SIG-M5 treated with dmso at 0.1 percent for 504 hours (cell line): ENCODE measurements around the gene YPEL2.
A peak's percentile ranks its signal among the peaks of the same experiment; 100 is the strongest.

Experiments
- DNase-seq: peaks from one replicate; lab custom pipeline; 2025; ENCODE audit not compliant: unreplicated experiment; lab: John Stamatoyannopoulos, UW

The YPEL2 gene

DNA sequence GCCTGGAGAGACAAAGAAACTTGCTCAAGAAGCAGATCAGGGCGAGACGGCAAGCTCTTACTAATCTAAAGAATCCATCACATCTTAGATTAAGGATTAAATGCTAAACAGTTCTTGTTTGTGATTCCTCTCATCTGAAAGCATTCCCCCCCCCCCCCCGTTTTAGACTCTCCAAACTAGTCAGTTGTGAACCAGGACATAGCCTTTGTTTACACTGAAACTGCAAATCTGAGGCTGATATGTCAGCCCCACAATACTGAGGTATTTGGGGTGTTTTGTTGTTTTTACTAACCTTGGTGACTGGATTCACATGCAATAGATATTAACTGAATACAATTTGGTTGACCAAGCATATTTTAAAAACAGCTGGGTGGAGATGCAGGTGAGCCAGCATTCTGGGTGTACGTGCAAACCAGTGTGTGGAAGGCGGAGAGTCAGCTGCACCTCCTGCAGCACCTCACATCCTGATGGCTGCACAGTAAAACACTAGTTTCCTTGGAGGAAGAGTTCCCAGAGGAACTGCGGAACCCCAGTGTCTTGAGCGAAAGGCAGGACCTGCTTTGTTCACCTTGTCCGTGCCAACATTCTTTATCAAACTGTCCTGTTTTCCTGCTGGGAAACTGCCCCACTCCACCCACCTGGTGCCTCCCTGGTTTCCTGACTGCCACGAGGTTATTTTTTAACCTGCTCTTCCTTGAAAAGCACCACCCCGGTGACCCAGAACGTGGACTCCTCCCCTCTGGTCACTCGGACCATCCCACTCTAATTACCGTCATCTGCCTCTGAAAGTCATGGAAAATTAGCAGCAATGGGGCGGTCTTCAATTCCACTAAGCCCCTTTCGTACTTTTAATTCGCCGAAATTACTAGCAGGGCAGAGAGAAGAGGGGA is 1.2 kb upstream of the YPEL2 start:
- DNase-seq, result no peak

DNA sequence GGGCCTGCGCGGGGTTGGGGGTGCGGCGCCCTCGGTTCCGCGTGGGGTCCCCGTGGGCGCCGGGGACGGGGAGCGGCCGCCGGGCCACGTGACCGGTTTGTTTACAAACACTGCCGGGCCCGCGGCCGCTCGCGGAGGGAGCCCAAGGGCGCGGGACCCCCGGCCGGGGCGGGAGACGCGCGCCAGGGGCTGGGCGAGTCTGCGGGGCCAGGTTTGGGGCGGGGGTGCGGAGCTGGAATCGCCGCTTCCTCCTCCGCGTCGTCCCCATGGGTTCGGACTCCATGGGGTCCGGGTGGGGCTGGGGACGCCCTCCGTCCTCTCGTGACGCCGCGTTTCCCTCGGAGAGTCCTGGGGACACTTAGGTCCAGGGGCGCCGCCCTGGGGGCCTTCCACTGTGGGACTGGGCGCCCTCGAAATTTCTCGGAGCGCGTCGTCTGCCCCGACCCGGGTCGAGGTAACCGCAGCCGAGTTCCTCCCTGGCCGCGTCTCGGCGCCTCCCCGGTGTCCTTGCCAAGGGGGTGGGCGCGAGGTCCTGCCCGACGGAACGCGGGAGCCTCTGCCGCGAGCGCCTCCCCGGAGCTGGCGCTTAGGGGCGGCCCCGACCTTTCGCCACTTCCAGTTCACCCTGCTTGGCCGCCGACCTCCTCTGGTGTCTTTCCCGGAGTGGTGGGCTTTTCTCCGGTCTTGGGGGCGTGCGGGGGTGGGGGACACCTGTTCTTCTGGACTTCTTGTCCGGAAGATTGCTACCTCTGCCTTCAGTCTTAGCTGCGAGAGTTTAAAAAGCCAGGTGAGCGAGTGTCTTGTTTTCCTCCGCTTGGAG is 684 bp downstream of the YPEL2 start:
- DNase-seq, result no peak

DNA sequence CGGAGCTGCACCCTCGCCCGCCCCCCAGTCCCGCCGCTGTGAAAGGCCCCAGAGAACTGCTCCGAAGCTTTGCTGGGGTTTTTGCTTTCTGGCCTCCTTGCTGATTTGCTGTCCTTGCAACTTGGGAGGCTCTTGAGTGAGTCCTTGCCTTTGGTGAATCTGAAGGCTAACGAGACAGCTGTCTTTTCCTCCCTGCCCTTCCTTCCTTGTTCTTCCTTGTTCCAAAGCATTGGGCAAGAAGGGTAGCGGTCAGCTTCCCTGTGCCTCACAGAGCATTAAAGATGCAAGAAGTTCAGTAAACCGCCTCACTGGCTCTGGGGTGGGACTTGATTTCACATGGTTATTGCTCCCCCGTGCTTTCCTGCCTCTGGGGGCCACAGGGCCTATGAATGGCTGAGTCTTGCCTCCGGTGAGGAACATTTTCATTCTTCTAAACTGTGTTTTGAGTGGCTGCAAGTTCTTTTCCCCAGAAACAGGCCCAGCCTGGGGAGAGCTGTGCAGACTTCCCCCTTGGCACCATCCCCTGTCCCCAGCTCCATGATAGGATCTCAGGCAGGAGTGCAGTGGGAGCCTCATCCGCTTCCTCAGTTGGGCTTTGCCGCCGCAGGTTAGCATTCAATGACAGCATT is 1.4 kb downstream of the YPEL2 start:
- DNase-seq, result peak; percentile 63

DNA sequence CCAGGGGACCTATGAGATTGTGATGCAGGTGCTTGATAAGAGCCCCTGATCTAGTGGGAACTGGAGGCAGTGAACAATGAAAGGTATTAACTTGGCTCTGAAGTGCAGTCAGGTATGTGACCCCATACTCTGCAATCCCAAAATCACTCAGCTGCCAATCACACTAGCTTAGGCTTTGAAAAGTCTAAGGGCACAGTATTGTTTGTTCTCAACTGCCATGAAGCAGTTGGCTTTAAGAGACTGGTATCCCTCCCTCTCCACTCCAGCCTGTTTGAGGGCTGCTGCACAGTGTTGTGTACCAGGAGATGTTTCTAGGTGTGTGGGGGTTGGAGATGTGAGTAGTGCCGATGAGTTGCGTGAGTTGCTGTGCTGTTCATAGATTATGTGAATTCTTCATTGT is 2.4 kb downstream of the YPEL2 start:
- DNase-seq, result no peak

DNA sequence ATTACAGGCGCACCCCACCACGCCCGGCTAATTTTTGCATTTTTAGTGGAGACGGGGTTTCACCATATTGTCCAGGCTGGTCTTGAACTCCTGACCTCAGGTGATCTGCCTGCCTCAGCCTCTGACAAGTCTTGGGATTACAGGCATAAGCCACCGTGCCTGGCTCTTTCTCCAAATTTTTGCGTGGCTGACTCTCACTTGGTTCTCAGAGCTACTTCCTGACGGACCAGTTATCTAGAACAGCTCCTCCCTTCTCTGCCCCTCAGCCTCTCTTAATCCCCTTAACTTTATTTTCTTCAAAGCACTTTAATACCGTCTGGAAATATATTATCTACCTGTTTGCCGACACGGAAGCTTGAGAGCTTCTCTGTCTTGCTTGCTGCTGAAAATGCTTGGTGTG is 4.2 kb downstream of the YPEL2 start:
- DNase-seq, result no peak

DNA sequence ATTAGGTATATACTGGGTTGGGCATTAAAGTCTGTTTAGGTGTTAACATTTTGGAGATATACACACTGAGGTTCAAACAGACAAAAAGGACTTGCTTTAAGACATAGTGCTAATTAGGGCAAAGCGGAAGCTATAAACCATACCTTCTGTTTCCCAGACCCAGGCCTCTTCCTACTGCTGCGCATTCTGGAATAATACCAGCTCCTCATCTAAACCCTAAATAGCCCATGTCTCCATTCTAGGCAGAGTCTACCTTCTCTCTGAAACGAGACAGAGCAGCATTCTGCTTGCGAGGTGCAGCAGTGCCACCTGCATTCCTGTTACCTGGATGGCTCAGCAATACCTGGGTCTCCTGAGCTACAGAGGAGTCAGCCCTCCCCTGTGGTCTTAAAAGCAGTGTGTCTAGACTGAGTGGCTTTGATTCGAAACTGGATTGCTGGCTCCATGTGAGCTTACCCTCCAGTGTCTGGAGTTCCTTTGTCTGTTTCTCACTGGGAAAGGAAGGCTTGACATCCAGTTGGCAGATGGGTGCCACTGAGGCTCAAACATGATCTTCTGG is 6.4 kb downstream of the YPEL2 start:
- no peak for DNase-seq

DNA sequence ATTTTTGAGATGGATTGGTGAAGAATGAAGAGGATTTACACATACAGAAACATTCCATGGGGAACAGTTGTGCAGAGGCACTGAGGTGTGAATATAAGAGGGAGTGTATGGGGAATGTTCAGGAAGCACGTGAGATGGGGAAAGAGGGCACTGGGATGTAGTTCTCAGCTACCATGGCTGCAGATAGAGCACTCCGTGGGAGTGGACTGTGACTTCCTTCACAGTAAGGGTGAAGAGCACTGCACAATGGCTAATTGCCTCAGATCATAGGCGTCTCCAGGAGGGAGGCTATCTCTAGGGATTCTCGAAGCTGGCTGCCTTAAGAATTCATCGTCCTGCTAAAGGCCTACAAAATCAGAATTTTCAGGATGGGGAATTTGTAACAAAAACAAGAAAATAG is 7.0 kb downstream of the YPEL2 start:
- DNase-seq, result no peak

DNA sequence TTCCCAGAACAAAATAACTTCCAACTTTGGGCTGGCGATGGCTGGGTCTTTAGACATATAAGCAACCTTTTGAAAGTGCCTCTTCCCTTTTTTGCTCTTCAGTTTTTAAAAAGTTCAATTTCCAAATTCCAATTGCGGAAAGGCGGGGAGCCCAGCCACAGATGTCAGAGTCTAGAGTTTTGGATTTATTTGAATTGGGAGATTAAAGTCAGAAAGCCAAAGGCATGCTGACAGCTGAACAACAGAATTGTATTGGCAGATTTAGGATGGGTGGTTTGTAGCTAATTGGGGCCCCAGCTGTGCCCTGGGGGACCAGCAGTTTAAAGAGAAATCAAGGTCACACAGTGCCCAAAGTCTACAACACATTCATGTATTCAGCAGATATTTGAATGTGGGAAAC is 10.5 kb downstream of the YPEL2 start:
- DNase-seq, result no peak

DNA sequence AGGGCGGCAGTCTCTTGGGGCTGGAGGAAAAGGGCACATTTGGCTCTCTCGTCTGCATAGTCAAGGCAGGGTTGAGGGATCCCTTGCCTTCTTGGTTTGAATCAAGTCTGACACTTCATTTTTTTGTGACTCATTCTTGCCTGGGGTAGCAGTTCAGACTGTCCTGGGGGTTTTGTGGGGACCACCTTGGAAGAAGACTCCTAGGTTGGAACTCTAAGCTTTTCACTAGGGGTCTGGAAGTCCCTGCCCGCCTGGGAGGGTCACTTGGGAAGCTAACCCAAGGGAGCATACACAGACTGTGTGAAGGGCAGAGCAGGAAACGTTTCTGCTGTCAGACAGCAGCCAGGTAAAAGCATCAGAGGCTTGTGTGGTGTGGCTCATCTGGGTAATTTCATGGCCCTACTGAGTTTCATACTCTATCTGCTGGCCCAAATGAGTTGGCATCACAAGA is 11.3 kb downstream of the YPEL2 start:
- DNase-seq, result no peak

DNA sequence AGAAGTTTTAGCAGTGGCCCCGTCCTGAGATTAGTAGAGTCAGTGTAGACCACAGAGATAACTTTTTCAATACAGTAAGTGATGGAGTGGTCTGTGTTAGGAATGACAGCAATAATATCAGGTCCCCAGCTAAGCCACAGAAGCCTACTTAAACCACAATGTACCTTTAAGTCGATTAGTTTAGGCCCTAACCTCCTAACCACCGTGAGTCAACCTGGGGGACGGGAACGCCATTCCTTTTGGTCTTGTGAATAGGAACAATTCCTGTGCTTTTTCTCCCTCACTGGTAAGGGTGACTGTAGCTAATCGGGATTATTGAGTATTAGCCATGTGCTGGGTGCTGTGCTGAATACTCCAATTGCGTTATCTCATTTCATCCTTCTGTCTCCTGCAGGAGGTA is 14.0 kb downstream of the YPEL2 start:
- DNase-seq, result no peak

DNA sequence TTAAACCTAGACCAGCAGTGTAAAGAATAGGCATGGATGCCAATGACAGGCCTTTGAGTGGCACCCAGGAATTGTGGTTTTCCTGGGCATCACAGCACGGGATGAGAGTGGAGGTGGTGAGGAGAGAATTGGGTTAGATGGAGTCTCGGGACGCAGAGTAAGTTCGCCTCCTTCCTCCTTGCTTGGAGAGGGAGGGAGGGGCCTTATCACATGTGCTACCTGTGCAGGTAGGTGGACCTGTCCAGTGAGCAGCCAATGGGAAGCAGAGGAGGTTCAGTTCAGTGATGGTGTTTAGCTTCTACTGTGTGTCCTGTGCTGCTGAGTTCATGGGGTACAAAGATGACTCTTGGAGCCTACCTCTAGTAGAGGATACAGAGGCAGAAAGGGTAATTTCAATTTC is 14.9 kb downstream of the YPEL2 start:
- no peak for DNase-seq

DNA sequence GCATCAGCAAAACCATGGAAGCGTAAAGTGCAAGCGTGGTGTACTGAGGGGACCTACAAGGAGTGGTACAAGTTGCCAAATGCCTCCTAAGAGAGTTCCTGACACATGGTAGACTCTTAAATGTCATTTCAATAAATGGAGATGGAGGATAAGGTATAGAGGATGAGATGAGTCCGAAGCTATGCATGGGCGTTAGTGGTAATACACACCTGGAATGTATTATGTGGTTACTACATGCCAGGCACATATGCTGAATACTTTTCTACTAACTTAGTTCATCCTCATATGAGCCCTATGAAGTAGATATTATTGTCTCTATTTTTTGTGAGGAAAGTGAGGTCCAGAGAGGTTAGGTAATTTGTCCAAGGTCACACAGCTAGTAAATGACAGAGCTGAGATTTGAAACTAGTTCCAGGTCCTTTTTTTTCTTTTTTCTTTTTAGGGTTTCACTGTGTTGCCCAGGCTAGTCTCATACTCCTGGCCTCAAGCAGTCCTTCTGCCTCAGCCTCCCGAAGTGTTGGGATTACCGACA is 15.5 kb downstream of the YPEL2 start:
- DNase-seq, result no peak

DNA sequence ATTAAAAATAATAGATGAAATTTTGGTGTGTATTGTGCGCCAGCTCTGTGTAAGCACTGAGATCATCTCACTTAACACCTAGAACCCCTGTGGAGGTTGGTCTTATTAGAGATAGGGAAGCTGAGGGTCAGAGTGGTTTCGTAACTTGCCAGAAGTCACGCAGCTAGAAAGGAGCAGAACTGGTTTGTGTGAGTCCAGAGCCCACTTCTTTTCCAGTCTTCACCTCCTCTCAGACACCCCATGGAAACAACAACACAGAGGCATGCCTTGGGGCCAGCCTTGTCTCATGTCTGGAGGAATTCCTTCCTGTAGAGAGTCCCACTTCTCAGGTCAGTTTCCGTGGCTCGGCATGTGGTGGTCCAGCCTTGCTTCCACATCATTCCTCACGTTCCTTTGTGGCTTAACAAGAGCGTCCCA is 16.5 kb downstream of the YPEL2 start:
- peak; percentile 87 for DNase-seq

DNA sequence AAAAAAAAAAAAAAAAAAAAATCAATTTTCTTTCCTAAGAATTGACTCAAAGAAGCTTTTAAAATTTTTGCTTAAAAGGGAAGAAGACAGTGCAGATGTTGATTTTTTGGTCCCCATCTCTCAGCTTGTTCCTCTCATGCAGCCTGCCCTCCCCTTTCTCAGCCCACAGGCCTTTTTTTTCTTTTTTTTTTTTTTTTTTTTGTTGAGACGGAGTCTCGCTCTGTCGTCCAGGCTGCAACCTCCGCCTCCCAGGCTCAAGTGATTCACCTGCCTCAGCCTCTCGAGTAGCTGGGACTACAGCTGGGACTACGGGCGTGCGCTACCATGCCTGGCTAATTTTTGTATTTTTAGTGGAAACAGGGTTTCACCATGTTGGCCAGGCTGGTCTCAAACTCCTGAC is 17.7 kb downstream of the YPEL2 start:
- no peak for DNase-seq

DNA sequence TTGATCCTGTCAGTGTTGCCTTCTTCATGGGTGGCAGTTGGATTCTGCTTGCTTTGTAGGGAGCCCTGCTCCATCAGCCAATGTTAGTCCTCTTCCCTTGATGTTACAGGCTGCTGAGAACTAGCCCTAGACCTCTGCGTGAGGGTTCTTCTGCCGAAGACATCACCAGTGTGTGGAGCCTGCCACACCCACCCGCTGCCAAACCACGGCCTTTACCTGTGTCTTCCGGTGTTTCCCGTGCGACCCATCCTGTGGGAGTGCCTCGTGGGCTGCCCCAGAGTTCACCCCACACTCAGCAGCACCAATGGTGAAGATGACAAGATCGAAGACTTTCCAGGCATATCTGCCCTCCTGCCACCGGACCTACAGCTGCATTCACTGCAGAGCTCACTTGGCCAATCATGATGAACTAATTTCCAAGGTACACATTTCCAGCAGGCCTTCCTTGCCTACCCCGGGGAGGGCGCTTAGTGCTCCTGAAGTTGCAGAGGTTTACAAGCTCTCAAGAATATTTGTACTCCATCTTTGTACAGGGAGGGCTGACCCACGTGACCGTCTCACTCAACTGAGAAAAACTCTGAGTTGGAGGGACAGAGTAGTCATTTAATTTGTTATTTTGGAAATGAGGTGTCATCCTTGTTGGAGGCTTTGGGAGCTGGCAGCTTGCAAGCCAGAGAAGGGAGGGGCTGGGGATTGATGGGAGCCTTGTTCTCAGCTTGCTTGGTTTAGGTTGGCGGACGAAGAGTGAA is 21.8 kb downstream of the YPEL2 start:
- no peak for DNase-seq

DNA sequence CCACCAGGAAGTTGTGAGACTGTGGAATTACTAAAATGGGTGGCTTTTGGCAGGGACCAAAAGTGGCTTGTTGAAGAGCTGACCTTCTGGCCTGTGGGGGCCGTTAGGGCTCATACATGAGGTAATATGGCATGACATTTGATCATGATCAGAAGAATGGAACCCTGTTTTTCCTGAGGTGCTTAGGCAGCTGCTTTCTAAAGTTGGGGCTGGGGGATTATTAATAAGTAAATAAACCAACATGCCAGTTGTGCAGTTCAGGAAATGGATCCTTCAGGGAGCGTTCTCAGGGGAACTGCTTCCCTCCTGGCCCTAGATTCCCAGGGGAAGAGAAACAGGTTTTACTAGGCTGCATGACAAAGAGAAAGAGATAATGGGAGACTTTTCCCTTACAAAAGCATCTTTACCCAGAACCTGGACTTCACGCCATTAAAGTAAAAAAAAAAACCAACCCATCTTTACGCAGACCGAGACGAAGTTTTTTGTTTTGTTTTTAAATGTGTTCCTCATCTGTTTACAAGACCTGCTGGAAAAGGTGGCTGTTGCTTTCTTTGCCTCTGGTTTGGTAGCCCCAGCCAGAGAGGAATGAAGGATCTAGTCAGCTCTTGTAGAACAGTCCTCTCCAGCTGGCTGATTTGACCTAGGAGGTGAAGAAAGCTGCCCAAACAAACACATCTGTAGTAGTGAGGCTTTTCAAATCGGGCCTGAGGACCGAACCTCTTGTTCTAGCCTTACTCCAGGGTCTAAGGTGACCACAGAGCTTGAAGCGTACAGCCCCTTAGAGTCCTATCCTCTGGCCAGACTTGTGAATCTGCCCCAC is 22.7 kb downstream of the YPEL2 start:
- DNase-seq, result no peak

DNA sequence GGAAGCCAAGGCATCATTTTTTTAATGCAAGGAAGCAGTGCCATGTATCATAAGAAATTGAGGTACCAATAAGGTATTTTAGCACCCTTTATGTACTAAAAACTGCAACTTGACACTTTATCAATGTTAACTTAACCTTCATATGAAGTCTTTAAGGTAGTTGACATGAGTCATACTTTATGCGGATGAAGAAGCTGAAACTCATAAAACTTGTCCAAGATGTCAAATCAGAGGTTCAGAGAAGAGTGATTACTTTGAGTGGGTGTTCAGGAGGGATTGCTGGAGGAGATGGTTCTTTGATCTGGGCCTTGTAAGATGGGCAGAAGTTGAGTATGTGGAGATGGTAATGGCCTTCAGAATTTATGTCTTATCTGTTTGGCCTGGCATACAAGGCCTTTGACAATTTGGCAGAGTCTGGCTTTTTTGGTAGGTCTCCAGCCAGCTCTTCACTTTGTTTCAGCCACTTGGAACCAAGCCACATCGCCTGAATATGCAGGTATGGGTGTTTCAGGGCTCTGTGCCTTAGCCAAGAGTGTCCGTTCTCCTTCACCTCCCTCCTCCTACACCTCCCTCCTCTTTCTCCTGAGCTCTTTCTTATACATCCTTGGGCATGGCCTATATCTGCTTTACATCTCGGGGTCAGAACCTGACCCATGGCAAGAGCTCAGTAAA is 23.7 kb downstream of the YPEL2 start:
- DNase-seq, result no peak

DNA sequence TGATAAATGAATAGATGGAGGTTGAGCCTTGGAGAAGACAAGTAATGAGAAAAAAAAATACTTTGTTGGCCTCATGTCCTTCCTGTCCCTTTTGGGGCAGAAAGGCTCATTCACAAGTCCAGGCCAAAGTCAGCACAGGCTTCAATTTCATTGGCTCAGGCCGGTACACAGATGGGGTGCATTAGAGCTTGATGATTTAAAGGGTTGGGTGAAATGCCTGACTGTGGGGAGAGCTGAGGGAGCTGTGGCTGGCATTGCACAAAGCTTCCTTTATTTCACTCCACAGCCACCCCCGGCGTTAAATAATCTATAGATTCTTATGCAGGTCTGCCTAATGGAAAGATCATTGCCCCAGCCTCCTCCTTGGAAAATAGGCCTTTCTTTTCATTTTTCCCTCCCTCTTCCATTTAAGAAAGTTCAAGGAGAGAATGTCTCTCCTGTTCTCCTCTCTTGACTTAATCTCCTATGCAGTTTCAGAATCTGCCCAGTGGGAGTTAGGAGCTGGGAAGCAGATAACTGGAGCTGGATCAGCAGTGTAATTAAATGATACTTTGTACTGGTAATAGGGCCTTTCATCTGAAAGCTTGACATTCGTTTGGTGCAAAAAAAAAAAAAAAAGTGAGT is 24.4 kb downstream of the YPEL2 start:
- no peak for DNase-seq
